CD8-positive, alpha-beta memory T cell (primary cell): ENCODE measurements around the gene AVL9. TPM values are rescaled to one million over a fixed set of nuclear protein-coding genes. Genes with fewer than 3 reads are reported as not detected.
"Not testable (repeated sequence)": the region's sequence is repeated elsewhere in the genome, so short reads cannot be mapped to it uniquely, and the experiment has no call there.

Source experiments
- CTCF ChIA-PET: fragments of 350-600 bp; sonication (Branson Sonifier 250); formaldehyde crosslinking; loops from one replicate; lab custom pipeline; 2021; ENCODE audit warnings: antibody characterized with exemption; lab: Charles Lee
- POLR2A ChIA-PET: fragments of 350-600 bp; sonication (Branson Sonifier 250); formaldehyde crosslinking; loops from one replicate; lab custom pipeline; 2021; ENCODE audit warnings: antibody characterized with exemption; lab: Charles Lee
- DNase-seq, 5 donors: peaks; one replicate each; pipeline versions ENCODE4 v3.0.0 to v3.0.0-alpha.2; 2020 to 2022; ENCODE audit warnings: mixed read lengths in 1 of 5
- H3K27ac ChIP-seq: one replicate; pipeline ENCODE4 v1.7.0; 2013; ENCODE audit warnings: low read depth, mild to moderate bottlenecking, low read length, moderate library complexity
- H3K27me3 ChIP-seq: 2 replicates; pipeline ENCODE4 v1.7.0; 2013; ENCODE audit warnings: low read length, mild to moderate bottlenecking; ENCODE audit not compliant: insufficient read depth, poor library complexity, severe bottlenecking
- H3K36me3 ChIP-seq: 2 replicates; pipeline ENCODE4 v1.7.0; 2013; ENCODE audit warnings: mild to moderate bottlenecking, low read length, moderate library complexity; ENCODE audit not compliant: insufficient read depth
- H3K4me1 ChIP-seq: 2 replicates; pipeline ENCODE4 v1.7.0; 2013; ENCODE audit warnings: mild to moderate bottlenecking, low read length, moderate library complexity; ENCODE audit not compliant: insufficient read depth
- H3K4me3 ChIP-seq: 2 replicates; pipeline ENCODE4 v1.7.0; 2013; ENCODE audit warnings: mild to moderate bottlenecking, low read length
- H3K9me3 ChIP-seq: 2 replicates; pipeline ENCODE4 v1.7.0; 2013; ENCODE audit warnings: mild to moderate bottlenecking, low read length
- H3K27ac Mint-ChIP-seq, 8 donors: one replicate each; pipeline ENCODE4 v1.8.0; 2020 to 2021; ENCODE audit warnings: mixed read lengths in 8 of 8, mild to moderate bottlenecking in 6 of 8, inconsistent platforms in 3 of 8, moderate library complexity in 3 of 8
- H3K27me3 Mint-ChIP-seq, 2 donors: one replicate each; pipeline ENCODE4 v1.8.0; 2020 to 2021; ENCODE audit warnings: mixed read lengths in 2 of 2, mild to moderate bottlenecking in 1 of 2, moderate library complexity in 1 of 2
- H3K36me3 Mint-ChIP-seq, 3 donors: one replicate each; pipeline ENCODE4 v1.8.0; 2020 to 2021; ENCODE audit warnings: mixed read lengths in 3 of 3, inconsistent platforms in 1 of 3, mild to moderate bottlenecking in 1 of 3
- H3K4me1 Mint-ChIP-seq, 3 donors: one replicate each; pipeline ENCODE4 v1.8.0; 2020 to 2021; ENCODE audit warnings: mixed read lengths in 3 of 3, inconsistent platforms in 1 of 3, mild to moderate bottlenecking in 1 of 3
- H3K4me3 Mint-ChIP-seq, 7 donors: one replicate each; pipeline ENCODE4 v1.8.0; 2020 to 2021; ENCODE audit warnings: mixed read lengths in 7 of 7, mild to moderate bottlenecking in 6 of 7, moderate library complexity in 4 of 7, inconsistent platforms in 2 of 7
- H3K9me3 Mint-ChIP-seq, 5 donors: one replicate each; pipeline ENCODE4 v1.8.0; 2020 to 2022; ENCODE audit warnings: mixed read lengths in 5 of 5, mild to moderate bottlenecking in 3 of 5, moderate library complexity in 2 of 5, inconsistent platforms in 1 of 5
- polyA plus RNA-seq: library from polyadenylated mRNA; unstranded; fragments of 300-500 nt; fragmentation: Illumina TruSeq; gene quantifications from one replicate; pipeline ENCODE4 v1.2.3, GENCODE V29; 2021
- total RNA-seq, 2 experiments: library from RNA; stranded (reverse); gene quantifications; one replicate each; pipeline ENCODE4 v1.2.3, GENCODE V29; 2021

Gene AVL9
- total and polyA plus RNA-seq, 3 experiments from 2014 or later = 11.0 to 57.0 (median 49.6) TPM

- H3K36me3 ChIP-seq, H3K27ac Mint-ChIP-seq, H3K9me3 Mint-ChIP-seq, H3K27ac ChIP-seq, DNase-seq, H3K4me3 ChIP-seq, H3K27me3 ChIP-seq, H3K4me1 ChIP-seq, H3K4me3 Mint-ChIP-seq, H3K9me3 ChIP-seq, H3K36me3 Mint-ChIP-seq, H3K4me1 Mint-ChIP-seq, POLR2A ChIA-PET, CTCF ChIA-PET: not testable (repeated sequence)
- peaks cover 4 to 14% of the 10 kb centered on the region in 2 donors for H3K27me3 Mint-ChIP-seq
Measured at GRCh38 chr7:32464641-32465416, 30.5 kb upstream of the AVL9 start.

GRCh38 chr7:32470004-32470403 lies 25.3 kb upstream of the AVL9 start:
- H3K27ac ChIP-seq, H3K27me3 Mint-ChIP-seq, H3K4me1 ChIP-seq, H3K27me3 ChIP-seq, H3K4me1 Mint-ChIP-seq, H3K36me3 ChIP-seq, H3K36me3 Mint-ChIP-seq, H3K4me3 Mint-ChIP-seq, H3K27ac Mint-ChIP-seq, DNase-seq, H3K9me3 ChIP-seq, H3K4me3 ChIP-seq, POLR2A ChIA-PET, H3K9me3 Mint-ChIP-seq, CTCF ChIA-PET: not testable (repeated sequence)

- no peaks in the 10 kb centered on the region for H3K9me3 Mint-ChIP-seq
- H3K36me3 Mint-ChIP-seq = no peaks in the 10 kb centered on the region
- POLR2A ChIA-PET = no interaction called here
- H3K4me3 Mint-ChIP-seq = no peak overlapping the region
- Histone ChIP-seq H3K27ac (no peak overlapping the region), H3K36me3 (no peaks in the 10 kb centered on the region), H3K4me1 (no peaks in the 10 kb centered on the region), H3K4me3 (no peak overlapping the region), H3K27me3 (no peaks in the 10 kb centered on the region), H3K9me3 (no peaks in the 10 kb centered on the region)
- no peaks in the 10 kb centered on the region for H3K4me1 Mint-ChIP-seq
- DNase-seq = no peak
- CTCF ChIA-PET = no interaction called here
- H3K27ac Mint-ChIP-seq = no peak overlapping the region
- H3K27me3 Mint-ChIP-seq = peaks cover 3 to 9% of the 10 kb centered on the region in 2 donors
Measured at GRCh38 chr7:32470871-32471270, 24.4 kb upstream of the AVL9 start.

GRCh38 chr7:32472015-32472414 lies 23.3 kb upstream of the AVL9 start:
- Histone ChIP-seq H3K4me1 (no peaks in the 10 kb centered on the region), H3K9me3 (no peaks in the 10 kb centered on the region), H3K27ac (no peak overlapping the region), H3K27me3 (no peaks in the 10 kb centered on the region), H3K4me3 (no peak overlapping the region), H3K36me3 (no peaks in the 10 kb centered on the region)
- Mint-ChIP-seq H3K4me1 (no peaks in the 10 kb centered on the region), H3K27ac (no peak overlapping the region), H3K9me3 (no peaks in the 10 kb centered on the region), H3K4me3 (no peak overlapping the region), H3K36me3 (no peaks in the 10 kb centered on the region), H3K27me3 (peaks cover 3 to 9% of the 10 kb centered on the region in 2 donors)
- POLR2A ChIA-PET = no interaction called here
- no peak for DNase-seq
- CTCF ChIA-PET = no interaction called here

GRCh38 chr7:32474008-32474407 lies 21.3 kb upstream of the AVL9 start:
- ChIA-PET POLR2A (no interaction called here), CTCF (no interaction called here)
- H3K4me3 Mint-ChIP-seq = no peak overlapping the region
- no peaks in the 10 kb centered on the region for H3K36me3 Mint-ChIP-seq
- no peaks in the 10 kb centered on the region for H3K9me3 Mint-ChIP-seq
- no peak for DNase-seq
- Histone ChIP-seq H3K27me3 (no peaks in the 10 kb centered on the region), H3K9me3 (no peaks in the 10 kb centered on the region), H3K4me1 (no peaks in the 10 kb centered on the region), H3K27ac (no peak overlapping the region), H3K36me3 (no peaks in the 10 kb centered on the region), H3K4me3 (no peak overlapping the region)
- peaks cover 3 to 9% of the 10 kb centered on the region in 2 donors for H3K27me3 Mint-ChIP-seq
- no peaks in the 10 kb centered on the region for H3K4me1 Mint-ChIP-seq
- H3K27ac Mint-ChIP-seq = no peak overlapping the region

- H3K4me1 ChIP-seq = no peaks in the 10 kb centered on the region
- no peak overlapping the region for H3K27ac ChIP-seq
- H3K27ac Mint-ChIP-seq = no peak overlapping the region
- no peaks in the 10 kb centered on the region for H3K4me1 Mint-ChIP-seq
- ChIA-PET POLR2A (interaction anchor here (0.6 kb wide), 1 partner anchor 19 kb away, joined by 3 read pairs; no protein-coding TSS in a partner anchor), CTCF (no interaction called here)
- DNase-seq = no peak
- H3K36me3 Mint-ChIP-seq = no peaks in the 10 kb centered on the region
- H3K27me3 Mint-ChIP-seq = peaks cover 0 to 5% of the 10 kb centered on the region in 2 donors
- no peak overlapping the region for H3K4me3 Mint-ChIP-seq
- H3K36me3 ChIP-seq = no peaks in the 10 kb centered on the region
- H3K27me3 ChIP-seq = no peaks in the 10 kb centered on the region
- H3K4me3 ChIP-seq = no peak overlapping the region
- no peaks in the 10 kb centered on the region for H3K9me3 Mint-ChIP-seq
- H3K9me3 ChIP-seq = no peaks in the 10 kb centered on the region
Measured at GRCh38 chr7:32476816-32477648, 18.3 kb upstream of the AVL9 start.

GRCh38 chr7:32477649-32477980 lies 17.7 kb upstream of the AVL9 start:
- H3K9me3 Mint-ChIP-seq = no peaks in the 10 kb centered on the region
- ChIA-PET POLR2A (no interaction called here), CTCF (no interaction called here)
- DNase-seq = no peak
- no peak overlapping the region for H3K27ac Mint-ChIP-seq
- no peaks in the 10 kb centered on the region for H3K9me3 ChIP-seq
- H3K27me3 Mint-ChIP-seq = peaks cover 0 to 3% of the 10 kb centered on the region in 2 donors
- H3K27me3 ChIP-seq = no peaks in the 10 kb centered on the region
- no peak overlapping the region for H3K27ac ChIP-seq
- no peak overlapping the region for H3K4me3 Mint-ChIP-seq
- H3K4me1 ChIP-seq = no peaks in the 10 kb centered on the region
- no peaks in the 10 kb centered on the region for H3K4me1 Mint-ChIP-seq
- H3K4me3 ChIP-seq = no peak overlapping the region
- no peaks in the 10 kb centered on the region for H3K36me3 Mint-ChIP-seq
- H3K36me3 ChIP-seq = no peaks in the 10 kb centered on the region

GRCh38 chr7:32479574-32480200 lies 15.6 kb upstream of the AVL9 start:
- Histone ChIP-seq H3K4me3 (no peak overlapping the region), H3K36me3 (no peaks in the 10 kb centered on the region), H3K27ac (no peak overlapping the region), H3K4me1 (no peaks in the 10 kb centered on the region), H3K27me3 (no peaks in the 10 kb centered on the region), H3K9me3 (no peaks in the 10 kb centered on the region)
- Mint-ChIP-seq H3K4me1 (no peaks in the 10 kb centered on the region), H3K27me3 (no peaks in the 10 kb centered on the region), H3K4me3 (no peak overlapping the region), H3K27ac (no peak overlapping the region), H3K36me3 (peaks cover 0 to 2% (median 0%) of the 10 kb centered on the region in 3 donors), H3K9me3 (no peaks in the 10 kb centered on the region)
- POLR2A ChIA-PET = no interaction called here
- DNase-seq = no peak
- CTCF ChIA-PET = interaction anchor here (1.1 kb wide), 1 partner anchor 47 kb away, joined by 3 read pairs; no protein-coding TSS in a partner anchor
